Inferior parietal cortex (tissue), 1 donor: ENCODE measurements around the gene ASIC3.
"Not testable (repeated sequence)": the region's sequence is repeated elsewhere in the genome, so short reads cannot be mapped to it uniquely, and the experiment has no call there.

Experiments
- DNase-seq: peaks from one replicate; pipeline ENCODE4 v3.0.0-alpha.2; 2016; ENCODE audit errors: extremely low spot score

ASIC3 gene

DNA sequence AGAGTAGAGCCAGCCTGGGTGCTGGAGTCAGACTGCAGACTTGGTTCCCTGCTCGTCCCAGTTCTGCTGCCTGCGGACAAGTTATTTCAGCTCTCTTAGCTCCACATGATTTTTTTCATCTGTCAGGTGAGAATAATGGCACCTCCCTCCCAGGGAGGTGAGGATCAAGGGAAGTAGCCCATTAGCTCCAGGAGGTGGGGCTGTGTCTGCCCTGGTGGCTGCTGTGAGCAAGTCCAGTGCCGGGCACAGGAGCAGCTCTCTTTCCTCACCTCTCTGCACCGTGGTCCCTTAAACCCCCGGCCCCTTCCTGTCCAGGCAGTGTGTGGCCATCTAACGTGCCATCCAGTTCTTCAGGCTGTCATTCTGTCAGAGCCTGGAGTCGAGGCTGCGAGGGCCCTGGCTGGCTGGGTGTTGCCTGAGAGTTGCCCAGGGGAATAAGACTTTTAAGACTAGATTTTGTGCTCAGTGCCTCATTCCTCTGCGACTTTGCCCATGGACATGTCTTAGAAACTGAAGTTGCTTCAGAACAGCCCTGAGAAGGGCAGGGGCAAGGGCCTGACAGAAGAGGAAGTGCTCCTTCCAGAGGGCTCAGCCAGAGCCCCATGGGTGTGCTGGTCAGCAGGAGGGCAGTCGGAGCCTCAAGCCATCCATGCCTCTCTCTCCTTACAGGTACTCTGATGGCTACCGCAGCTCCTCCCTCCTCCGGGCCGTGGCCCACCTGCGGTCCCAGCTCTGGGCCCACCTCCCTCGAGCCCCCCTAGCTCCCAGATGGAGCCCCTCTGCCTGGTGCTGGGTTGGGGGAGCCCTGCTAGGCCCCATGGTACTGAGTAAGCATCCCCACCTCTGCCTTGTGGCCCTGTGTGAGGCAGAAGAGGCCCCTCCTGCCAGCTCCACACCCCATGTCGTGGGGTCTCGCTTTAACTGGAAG, 15.1 kb upstream of the ASIC3 start:
- no peak for DNase-seq

GRCh38 chr7:151033864-151034249, 14.5 kb upstream of the ASIC3 start:
- DNase-seq = no peak

DNA sequence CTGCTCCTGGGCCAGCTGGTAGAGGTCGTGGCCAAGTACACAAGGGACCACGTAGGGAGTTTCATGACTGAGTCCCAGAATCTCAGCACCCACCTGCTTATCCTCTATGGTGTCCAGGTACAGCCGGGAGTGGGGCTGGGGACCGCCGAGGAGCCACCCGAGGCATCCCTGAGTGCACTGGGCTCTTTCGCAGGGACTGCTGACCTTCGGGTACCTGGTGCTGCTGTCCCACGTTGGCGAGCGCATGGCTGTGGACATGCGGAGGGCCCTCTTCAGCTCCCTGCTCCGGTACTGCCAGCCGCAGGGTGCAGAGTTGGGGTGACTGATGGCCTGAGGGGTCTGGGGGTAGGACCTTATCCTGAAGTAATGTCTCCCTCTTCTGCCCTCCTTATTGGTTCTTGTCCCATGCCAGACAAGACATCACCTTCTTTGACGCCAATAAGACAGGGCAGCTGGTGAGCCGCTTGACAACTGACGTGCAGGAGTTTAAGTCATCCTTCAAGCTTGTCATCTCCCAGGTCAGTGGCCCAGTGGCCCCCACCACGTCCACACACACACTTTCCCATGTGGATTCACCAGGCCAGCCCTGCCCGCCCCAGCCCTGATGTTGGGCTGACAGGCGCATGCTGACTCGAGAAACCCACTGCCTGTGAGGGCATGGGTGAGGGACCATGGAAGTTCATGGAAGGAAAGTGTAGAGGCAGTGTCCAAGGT, 13.9 kb upstream of the ASIC3 start:
- no peak for DNase-seq

DNA sequence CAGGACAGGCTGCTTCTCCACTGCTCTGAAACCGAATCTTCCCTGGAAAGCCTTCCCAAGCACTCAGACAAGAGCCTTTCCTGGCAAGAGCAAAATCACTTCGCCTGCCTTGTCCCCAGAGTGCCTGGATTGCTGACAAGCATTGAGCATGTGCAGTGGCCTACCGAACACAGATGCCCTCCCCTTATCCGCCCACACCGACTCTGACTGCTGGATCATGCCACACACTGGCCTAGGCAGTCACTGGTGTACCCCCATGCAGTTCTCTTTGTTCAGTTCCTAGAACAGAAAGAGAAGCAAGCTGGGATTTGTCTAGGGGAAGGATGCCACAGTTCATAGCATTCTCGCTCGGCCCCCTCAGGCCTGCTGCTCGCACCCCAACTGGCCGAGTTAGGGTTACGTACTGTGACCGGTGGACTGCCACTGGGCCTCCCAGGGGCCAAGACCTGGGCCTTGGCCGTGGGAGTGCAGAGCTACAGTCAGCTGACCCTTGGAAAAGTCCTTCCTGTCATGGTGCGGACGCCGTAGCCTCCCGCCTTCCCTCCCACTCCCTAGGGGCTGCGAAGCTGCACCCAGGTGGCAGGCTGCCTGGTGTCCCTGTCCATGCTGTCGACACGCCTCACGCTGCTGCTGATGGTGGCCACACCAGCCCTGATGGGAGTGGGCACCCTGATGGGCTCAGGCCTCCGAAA, 13.2 kb upstream of the ASIC3 start:
- no peak for DNase-seq

GRCh38 chr7:151035902-151036301, 12.4 kb upstream of the ASIC3 start:
- DNase-seq = no peak

DNA sequence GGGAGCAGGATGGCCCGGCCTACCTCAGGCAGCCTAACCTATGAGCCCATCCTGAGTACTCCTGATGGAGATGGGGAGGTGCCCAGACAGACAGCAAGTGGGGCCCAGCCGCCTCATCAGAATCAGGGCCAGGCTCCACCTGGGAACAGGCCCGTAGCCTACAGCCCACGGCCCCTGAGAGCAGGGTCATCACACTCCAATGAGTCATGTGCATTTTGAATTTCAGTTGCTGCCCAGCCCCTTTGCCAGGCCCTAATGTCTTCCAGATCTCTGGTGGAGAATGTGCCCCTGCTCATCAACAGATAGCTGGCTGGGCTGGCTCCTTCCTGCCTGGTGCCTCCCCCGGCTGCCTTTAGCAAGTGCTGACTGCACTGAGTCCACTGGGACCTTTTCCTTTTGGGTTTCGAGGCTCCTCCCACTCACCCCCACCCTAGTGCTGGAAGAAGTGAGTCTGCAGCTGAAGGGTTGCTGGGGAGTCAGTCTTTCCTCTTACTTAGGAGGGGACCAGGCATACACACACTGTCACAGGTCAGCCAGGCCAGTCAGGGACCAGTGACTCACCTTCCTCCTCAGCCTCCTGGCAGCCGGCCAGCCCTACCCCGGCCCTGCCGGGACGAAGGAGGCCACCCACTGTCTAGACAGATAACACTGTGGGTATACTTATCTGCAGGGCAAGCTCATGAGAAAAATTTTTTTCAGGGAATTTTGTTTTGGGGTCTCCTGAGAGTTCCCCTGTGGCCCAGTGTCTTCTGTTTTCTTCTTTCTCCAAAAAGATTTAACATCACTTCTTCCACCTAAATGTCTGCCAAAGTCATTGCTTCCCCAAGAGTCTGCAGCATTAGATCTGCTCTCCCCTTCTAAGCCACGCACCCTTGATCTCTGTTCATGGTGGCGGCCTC, 9.1 kb upstream of the ASIC3 start:
- peak; percentile 65 for DNase-seq

GRCh38 chr7:151039850-151040548, 8.3 kb upstream of the ASIC3 start:
- DNase-seq = no peak

DNA sequence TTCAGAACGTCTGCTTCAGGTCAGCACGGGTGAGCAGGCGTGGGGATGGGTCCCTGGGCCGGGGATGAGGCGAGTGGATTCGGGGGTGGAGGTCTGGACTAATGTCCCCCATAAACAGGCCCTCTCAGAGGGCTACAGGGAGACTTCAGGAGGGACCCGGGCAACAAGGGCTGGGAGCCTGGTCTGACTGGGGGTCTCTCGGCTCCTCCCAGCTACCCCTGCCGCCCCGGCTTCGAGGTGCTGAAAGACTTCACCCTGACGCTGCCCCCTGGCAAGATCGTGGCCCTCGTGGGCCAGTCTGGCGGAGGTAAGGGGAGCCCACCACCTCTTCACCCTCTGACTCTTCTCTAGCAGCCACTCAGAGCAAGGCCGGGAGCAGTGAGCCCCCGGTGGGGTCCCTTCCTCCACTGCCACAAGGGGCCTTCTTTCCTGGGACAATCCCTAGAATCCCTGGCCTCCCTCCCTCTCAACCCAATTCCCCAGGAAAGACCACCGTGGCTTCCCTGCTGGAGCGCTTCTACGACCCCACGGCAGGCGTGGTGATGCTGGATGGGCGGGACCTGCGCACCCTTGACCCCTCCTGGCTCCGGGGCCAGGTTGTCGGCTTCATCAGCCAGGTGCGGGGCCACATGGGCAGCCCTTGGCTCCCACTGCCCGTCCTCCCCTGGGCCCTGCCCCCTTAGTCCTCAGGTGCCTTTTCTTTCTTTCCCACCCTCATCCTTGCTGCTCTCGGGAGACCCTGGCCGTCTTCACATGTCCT, 7.5 kb upstream of the ASIC3 start:
- no peak for DNase-seq

DNA sequence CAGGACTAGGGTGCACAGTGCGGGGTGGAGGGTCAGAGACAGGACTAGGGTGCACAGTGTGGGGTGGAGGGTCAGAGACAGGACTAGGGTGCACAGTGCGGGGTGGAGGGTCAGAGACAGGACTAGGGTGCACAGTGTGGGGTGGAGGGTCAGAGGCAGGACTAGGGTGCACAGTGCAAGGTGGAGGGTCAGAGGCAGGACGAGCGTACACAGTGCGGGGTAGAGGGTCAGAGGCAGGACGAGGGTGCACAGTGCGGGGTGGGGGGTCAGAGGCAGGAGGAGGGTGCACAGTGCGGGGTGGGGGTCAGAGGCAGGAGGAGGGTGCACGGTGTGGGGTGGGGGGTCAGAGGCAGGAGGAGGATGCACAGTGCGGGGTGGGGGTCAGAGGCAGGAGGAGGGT, 4.9 kb upstream of the ASIC3 start:
- DNase-seq = not testable (repeated sequence)

GRCh38 chr7:151043959-151044358, 4.4 kb upstream of the ASIC3 start:
- DNase-seq = no peak

DNA sequence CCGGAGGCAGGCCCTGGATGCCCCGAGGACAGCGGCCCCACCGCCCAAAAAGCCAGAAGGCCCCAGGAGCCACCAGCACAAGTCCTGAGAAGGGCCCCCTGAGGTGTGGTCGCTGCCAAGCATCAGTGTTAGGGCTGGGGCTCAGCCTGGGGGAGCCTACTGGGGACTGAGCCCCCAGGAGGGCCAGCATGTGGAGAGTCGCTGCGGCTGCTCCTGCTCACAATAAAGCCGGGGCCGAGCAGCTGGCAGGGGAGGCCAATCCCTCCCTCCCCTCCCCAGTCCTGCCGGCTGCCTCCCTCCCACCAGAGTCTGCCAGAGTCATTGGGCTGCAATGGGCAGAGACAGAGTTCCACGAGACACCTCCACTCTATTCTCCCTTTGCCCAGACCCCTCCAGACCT, 3.1 kb upstream of the ASIC3 start:
- DNase-seq = no peak

GRCh38 chr7:151045967-151046366, 2.4 kb upstream of the ASIC3 start:
- no peak for DNase-seq

DNA sequence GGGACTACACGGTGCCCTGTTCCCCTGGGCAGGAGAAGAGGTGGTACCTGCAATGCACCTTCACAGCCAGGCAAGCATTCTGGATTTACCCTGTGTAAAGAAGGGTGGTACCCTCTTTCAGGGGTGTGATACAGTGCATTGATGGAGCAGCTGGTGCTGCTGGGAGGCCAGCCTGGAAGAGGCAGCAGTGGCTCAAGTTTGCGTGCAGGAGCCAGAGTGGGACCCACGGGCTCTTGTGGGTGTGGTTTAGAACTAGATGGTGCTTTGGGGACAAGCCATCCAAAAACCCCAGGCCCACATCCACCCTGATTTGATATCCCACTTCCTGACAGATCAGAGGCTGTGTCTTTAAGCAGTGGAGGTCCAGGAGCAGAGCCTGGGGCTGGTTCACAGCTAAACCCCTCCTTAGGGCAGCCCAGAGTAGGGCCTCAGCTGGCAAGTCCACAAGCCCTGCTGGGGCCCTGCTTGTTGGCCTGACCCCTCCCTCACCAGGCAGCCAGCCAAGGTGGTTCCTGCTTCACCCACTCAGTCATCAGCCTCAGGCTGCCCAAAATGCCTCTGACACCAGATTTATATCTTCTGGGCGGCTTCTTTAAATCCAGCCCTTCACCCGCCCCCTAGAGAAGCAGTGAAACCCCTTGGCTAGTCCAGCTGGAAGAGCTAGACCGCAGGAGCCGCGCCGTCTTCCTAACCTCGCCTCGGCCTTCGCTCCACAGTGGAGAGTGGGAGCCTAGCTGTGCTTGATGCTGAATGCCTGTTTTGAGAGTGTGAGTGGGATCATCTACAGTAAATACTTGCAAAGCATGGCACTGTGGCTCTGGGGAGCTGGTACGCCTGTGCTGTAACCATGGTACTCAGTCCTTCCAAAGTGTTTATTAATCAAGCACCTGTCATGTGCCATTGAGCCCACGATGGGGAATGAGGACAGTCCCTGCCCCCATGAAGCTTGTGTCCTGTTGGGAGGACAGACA, 1.4 kb upstream of the ASIC3 start:
- no peak for DNase-seq

- no peak for DNase-seq
Observed at GRCh38 chr7:151048911-151049463, 656 bp downstream of the ASIC3 start.

DNA sequence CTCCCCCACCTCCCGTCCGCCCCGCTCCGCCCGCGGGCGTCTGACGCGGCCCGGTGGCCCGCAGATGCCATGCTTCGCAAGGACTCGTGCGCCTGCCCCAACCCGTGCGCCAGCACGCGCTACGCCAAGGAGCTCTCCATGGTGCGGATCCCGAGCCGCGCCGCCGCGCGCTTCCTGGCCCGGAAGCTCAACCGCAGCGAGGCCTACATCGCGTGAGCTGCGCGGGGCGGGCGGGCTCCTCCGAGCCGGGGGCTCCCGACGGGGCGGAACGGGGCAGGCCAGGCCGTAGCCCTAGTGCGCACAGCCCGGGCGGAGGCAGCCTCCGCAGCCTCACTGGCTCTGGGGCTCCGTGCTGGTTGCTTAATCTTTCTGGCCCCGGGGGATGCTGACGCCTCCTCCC, 2.8 kb downstream of the ASIC3 start:
- no peak for DNase-seq

GRCh38 chr7:151053096-151053495, 4.8 kb downstream of the ASIC3 start:
- no peak for DNase-seq

- DNase-seq = no peak
Observed at GRCh38 chr7:151053751-151054150, 5.4 kb downstream of the ASIC3 start.

DNA sequence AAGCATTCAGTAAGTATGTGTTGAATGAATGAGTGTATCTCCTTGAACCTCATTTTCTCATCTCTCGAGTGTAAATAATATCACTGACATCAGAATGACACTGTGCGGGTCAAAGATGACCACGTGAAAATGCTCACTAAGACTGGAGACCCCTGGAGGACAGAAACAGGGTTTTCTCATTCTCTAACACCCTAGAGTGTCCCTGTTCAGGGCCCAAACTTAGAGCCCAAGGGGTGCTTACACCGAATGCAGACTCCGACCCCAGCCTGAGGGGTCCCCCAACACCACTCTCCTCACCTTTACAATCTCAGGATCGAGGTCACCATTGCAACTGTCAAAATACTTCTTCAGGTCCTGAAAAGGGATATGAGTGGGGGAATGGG, 7.9 kb downstream of the ASIC3 start:
- no peak for DNase-seq
